Measurements from ENCODE around the gene HTT-AS.
"Not testable (repeated sequence)": the region's sequence is repeated elsewhere in the genome, so short reads cannot be mapped to it uniquely, and the experiment has no call there.

The HTT-AS gene

GRCh38 chr4:3060946-3061345 is 13.4 kb downstream of the HTT-AS start:
- H3K36me3 ChIP-seq (ENCODE audit: control insufficient read depth, insufficient read depth, low read length): no peaks in the 10 kb centered on the region
- no peak overlapping the region for H3K27ac ChIP-seq
- no peak overlapping the region for H3K4me3 ChIP-seq (ENCODE audit: low read depth, low read length)
- no peak overlapping the region for H2AFZ ChIP-seq
- H3K4me1 ChIP-seq: no peaks in the 10 kb centered on the region
- H3K4me2 ChIP-seq (ENCODE audit: low read length): no peak overlapping the region
- no peaks in the 10 kb centered on the region for H3K9me3 ChIP-seq (ENCODE audit: control insufficient read depth, low read length)
- no peaks in the 10 kb centered on the region for H3K79me2 ChIP-seq
- H3K9ac ChIP-seq: no peak overlapping the region
- H3K27me3 ChIP-seq (ENCODE audit: control insufficient read depth, insufficient read depth, low read length): no peaks in the 10 kb centered on the region
- TF ChIP-seq CTCF (IDR thresholded peaks at IDR 0.05): no peak

- H3K27me3 ChIP-seq (ENCODE audit: control insufficient read depth, insufficient read depth, low read length): no peaks in the 10 kb centered on the region
- no peak overlapping the region for H3K9ac ChIP-seq
- no peak overlapping the region for H2AFZ ChIP-seq
- H3K4me3 ChIP-seq (ENCODE audit: low read depth, low read length): no peak overlapping the region
- H3K4me2 ChIP-seq (ENCODE audit: low read length): no peak overlapping the region
- no peak overlapping the region for H3K27ac ChIP-seq
- TF ChIP-seq CTCF (IDR thresholded peaks at IDR 0.05): no peak
- no peaks in the 10 kb centered on the region for H3K4me1 ChIP-seq
- no peaks in the 10 kb centered on the region for H3K36me3 ChIP-seq (ENCODE audit: control insufficient read depth, insufficient read depth, low read length)
- H3K79me2 ChIP-seq: no peaks in the 10 kb centered on the region
- H3K9me3 ChIP-seq (ENCODE audit: control insufficient read depth, low read length): no peaks in the 10 kb centered on the region
Observed at GRCh38 chr4:3059943-3060342, 14.4 kb downstream of the HTT-AS start.

- no peak overlapping the region for H3K9ac ChIP-seq
- no peaks in the 10 kb centered on the region for H3K27me3 ChIP-seq (ENCODE audit: control insufficient read depth, insufficient read depth, low read length)
- no peak overlapping the region for H3K4me3 ChIP-seq (ENCODE audit: low read depth, low read length)
- TF ChIP-seq CTCF (IDR thresholded peaks at IDR 0.05): no peak
- no peak overlapping the region for H3K4me2 ChIP-seq (ENCODE audit: low read length)
- no peak overlapping the region for H3K27ac ChIP-seq
- no peaks in the 10 kb centered on the region for H3K79me2 ChIP-seq
- no peak overlapping the region for H2AFZ ChIP-seq
- H3K36me3 ChIP-seq (ENCODE audit: control insufficient read depth, insufficient read depth, low read length): no peaks in the 10 kb centered on the region
- H3K4me1 ChIP-seq: no peaks in the 10 kb centered on the region
- no peaks in the 10 kb centered on the region for H3K9me3 ChIP-seq (ENCODE audit: control insufficient read depth, low read length)
Observed at GRCh38 chr4:3054169-3054759, 20.1 kb downstream of the HTT-AS start.

- H2AFZ ChIP-seq; H3K4me1 ChIP-seq; H3K36me3 ChIP-seq (ENCODE audit: control insufficient read depth, insufficient read depth, low read length); H3K4me2 ChIP-seq (ENCODE audit: low read length); H3K27me3 ChIP-seq (ENCODE audit: control insufficient read depth, insufficient read depth, low read length); H3K9ac ChIP-seq; H3K4me3 ChIP-seq (ENCODE audit: low read depth, low read length); H3K27ac ChIP-seq; H3K79me2 ChIP-seq; H3K9me3 ChIP-seq (ENCODE audit: control insufficient read depth, low read length): not testable (repeated sequence)
Observed at GRCh38 chr4:3051141-3051897, 23.0 kb downstream of the HTT-AS start.

GRCh38 chr4:3047464-3048286 is 26.7 kb downstream of the HTT-AS start:
- peak; percentile 66 for TF ChIP-seq CTCF (IDR thresholded peaks at IDR 0.05)
- H3K27ac ChIP-seq: no peak overlapping the region
- no peak overlapping the region for H3K9ac ChIP-seq
- no peaks in the 10 kb centered on the region for H3K4me1 ChIP-seq
- H2AFZ ChIP-seq: peak overlapping the region; percentile 72
- no peaks in the 10 kb centered on the region for H3K27me3 ChIP-seq (ENCODE audit: control insufficient read depth, insufficient read depth, low read length)
- no peaks in the 10 kb centered on the region for H3K9me3 ChIP-seq (ENCODE audit: control insufficient read depth, low read length)
- H3K79me2 ChIP-seq: no peaks in the 10 kb centered on the region
- H3K36me3 ChIP-seq (ENCODE audit: control insufficient read depth, insufficient read depth, low read length): no peaks in the 10 kb centered on the region
- H3K4me2 ChIP-seq (ENCODE audit: low read length): peak overlapping the region; percentile 43
- no peak overlapping the region for H3K4me3 ChIP-seq (ENCODE audit: low read depth, low read length)
